GM18873 (cell line): ENCODE measurements around the gene LYSMD2.

Experiments
- ATAC-seq: cut with Tn5 transposase; IDR thresholded peaks from one replicate; pipeline ENCODE4 v1.9.1; 2021; ENCODE audit warnings: mild to moderate bottlenecking, moderate library complexity, moderate number of reproducible peaks; ENCODE audit not compliant: unreplicated experiment, low FRiP score

Gene LYSMD2

DNA sequence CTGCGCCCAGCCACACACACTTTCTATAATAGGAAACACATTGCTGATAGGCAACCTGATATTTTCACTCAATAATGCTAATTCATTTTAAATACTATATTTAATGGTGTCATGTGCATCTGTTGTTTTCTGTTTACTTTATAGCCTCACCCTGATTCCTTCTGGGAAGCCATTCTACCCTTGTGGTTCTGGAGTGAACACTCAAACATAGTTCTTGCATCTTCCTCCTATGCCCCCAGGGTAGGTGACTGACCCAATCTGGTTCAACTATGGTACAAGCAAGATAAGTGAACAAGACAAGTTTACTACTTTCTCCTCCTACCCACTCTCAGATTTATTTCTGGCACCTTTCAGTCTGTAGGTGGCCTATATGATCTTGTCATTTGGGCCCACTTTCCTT is 60.4 kb downstream of the LYSMD2 start:
- ATAC-seq: no peak

DNA sequence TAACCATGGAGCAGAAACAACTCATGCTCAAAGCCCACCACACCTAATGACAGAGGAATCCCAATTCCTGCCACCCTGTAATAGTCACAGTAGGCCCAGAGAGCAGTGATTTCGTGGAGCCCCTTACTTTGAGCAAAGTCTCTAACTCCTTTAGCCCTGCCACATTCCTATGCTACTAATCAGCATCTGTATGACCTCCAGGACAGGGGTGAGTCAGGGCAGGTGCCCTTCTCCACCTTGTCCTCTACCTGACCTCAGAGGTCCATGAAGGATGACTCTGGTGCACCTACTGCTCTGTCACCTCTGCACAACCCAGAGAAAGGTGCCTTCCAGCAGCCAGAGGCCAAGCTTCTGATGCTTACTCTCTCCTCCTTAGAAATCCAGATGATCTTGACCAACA is 62.2 kb downstream of the LYSMD2 start:
- no peak for ATAC-seq
